Measurements from ENCODE around the gene SHMT2. TPM values are rescaled to one million over a fixed set of nuclear protein-coding genes. Genes with fewer than 3 reads are reported as not detected.

The SHMT2 gene
- total and polyA plus RNA-seq, 2 experiments from 2014 or later: 59.9 to 110 TPM

GRCh38 chr12:57207731-57208630 is 21.5 kb upstream of the SHMT2 start:
- Histone ChIP-seq H3K36me3 (peaks cover 27% of the 10 kb centered on the region), H3K27me3 (no peaks in the 10 kb centered on the region), H3K27ac (no peak overlapping the region), H3K4me3 (no peak overlapping the region), H3K4me1 (ENCODE audit: low read depth) (no peaks in the 10 kb centered on the region), H3K9me3 (ENCODE audit: low read depth) (no peaks in the 10 kb centered on the region)
- no peak for TF ChIP-seq CTCF (IDR thresholded peaks at IDR 0.05; ENCODE audit: low read depth, low read length)
- DNase-seq (ENCODE audit: low read depth in 1 of 2, low spot score in 1 of 2): no peak

GRCh38 chr12:57208631-57209282 is 20.8 kb upstream of the SHMT2 start:
- no peak for DNase-seq (ENCODE audit: low read depth in 1 of 2, low spot score in 1 of 2)
- no peak for TF ChIP-seq CTCF (IDR thresholded peaks at IDR 0.05; ENCODE audit: low read depth, low read length)
- Histone ChIP-seq H3K27ac (no peak overlapping the region), H3K27me3 (peaks cover 2% of the 10 kb centered on the region), H3K4me1 (ENCODE audit: low read depth) (no peaks in the 10 kb centered on the region), H3K9me3 (ENCODE audit: low read depth) (no peaks in the 10 kb centered on the region), H3K4me3 (no peak overlapping the region), H3K36me3 (peaks cover 20% of the 10 kb centered on the region)

- H3K36me3 ChIP-seq: peaks cover 20% of the 10 kb centered on the region
- H3K27me3 ChIP-seq: peaks cover 13% of the 10 kb centered on the region
- no peak for DNase-seq (ENCODE audit: low read depth in 1 of 2, low spot score in 1 of 2)
- no peaks in the 10 kb centered on the region for H3K4me1 ChIP-seq (ENCODE audit: low read depth)
- no peak overlapping the region for H3K27ac ChIP-seq
- H3K4me3 ChIP-seq: no peak overlapping the region
- no peak for TF ChIP-seq CTCF (IDR thresholded peaks at IDR 0.05; ENCODE audit: low read depth, low read length)
- no peaks in the 10 kb centered on the region for H3K9me3 ChIP-seq (ENCODE audit: low read depth)
Observed at GRCh38 chr12:57209916-57210315, 19.6 kb upstream of the SHMT2 start.

GRCh38 chr12:57210461-57210860 is 19.1 kb upstream of the SHMT2 start:
- H3K4me1 ChIP-seq (ENCODE audit: low read depth): no peaks in the 10 kb centered on the region

More at GRCh38 chr12:57210461-57210860, 19.1 kb upstream of the SHMT2 start:
- Histone ChIP-seq H3K27ac (no peak overlapping the region), H3K4me3 (no peak overlapping the region), H3K36me3 (peaks cover 18% of the 10 kb centered on the region), H3K9me3 (ENCODE audit: low read depth) (no peaks in the 10 kb centered on the region), H3K27me3 (peaks cover 19% of the 10 kb centered on the region)
- DNase-seq (ENCODE audit: low read depth in 1 of 2, low spot score in 1 of 2): no peak
- no peak for TF ChIP-seq CTCF (IDR thresholded peaks at IDR 0.05; ENCODE audit: low read depth, low read length)

Data from cardiac muscle cell (in vitro differentiated cells and primary cell).